HG03097 (cell line): ENCODE measurements around the gene NHSL2.

Experiments used
- ATAC-seq: cut with Tn5 transposase; IDR thresholded peaks from one replicate; pipeline ENCODE4 v1.9.1; 2021; ENCODE audit not compliant: unreplicated experiment, low FRiP score

NHSL2 gene

DNA sequence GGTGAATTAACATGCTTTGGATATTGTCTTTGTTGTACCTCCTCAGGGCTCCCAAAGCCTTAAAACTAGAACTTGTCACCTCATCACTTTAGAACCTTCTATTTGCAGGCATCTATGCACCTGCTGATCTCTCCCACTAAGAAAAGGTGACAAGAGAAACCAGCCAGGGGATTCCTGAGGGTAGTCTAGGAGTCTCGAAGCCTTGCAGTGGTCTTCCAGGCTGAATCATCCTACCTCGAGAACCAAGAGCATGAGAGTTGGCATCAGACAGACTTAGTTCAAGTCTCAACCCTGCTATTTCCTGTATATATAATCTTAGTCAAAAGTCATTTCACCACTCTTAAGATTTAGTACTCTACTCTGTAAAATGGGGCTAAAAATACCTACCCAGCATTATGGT is 191.5 kb downstream of the NHSL2 start:
- no peak for ATAC-seq

DNA sequence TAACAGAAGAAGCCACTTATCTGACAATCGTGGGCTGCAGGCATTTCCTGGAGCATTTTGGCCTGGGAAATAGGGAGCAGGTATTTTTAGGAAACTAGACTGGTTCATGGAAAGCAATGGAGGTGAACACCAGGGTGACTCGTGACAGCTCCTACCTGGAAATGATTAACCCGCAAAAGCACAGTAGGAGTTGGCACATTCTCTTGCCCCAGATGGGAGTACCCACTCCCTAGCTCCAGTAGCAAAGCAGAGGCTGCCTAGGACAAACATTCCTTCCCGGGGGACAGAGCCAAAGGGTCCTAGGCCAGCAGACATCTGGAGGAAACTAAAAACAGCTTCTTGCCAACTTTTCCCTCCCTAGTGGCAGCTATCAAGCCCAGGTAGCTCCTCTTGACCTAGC is 192.1 kb downstream of the NHSL2 start:
- no peak for ATAC-seq

DNA sequence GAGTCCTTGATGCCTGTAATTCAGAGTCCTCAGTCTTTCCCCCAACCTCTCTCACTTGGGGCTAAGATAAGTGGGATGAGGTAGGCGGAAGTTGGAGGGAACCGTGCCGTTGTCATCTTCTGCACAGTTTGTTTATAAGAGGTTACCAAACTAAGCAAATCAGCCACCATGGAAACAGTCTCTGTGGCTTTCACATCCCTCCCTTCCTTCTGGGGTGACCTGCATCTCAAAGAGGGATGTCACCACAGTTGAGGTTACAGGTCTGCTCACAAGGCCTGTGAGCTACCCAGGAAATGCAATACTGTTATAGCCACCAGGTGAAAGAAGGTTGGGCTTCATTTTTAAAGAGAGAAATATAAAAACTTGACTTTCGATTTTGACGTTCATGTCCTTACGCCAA is 194.8 kb downstream of the NHSL2 start:
- ATAC-seq = peak; percentile 51

DNA sequence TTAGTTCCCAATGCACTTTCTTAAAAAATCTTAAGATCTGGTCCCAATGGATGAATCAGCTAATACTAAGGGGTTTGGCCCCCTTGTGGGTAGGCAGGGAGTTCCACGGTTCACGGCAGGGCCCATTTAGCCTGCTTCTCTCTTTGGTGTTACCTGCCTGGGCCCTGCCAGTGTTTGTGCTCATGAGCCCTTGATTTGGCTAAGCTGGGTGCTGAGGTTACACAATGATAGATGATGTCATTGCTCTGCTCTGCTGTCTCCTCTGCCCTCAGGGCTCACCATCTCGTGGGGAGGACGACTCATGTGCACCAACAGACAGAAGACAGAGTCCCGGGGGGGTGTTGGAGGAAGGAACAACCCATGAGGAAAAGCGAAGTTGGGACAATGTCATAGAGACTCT is 196.7 kb downstream of the NHSL2 start:
- no peak for ATAC-seq

DNA sequence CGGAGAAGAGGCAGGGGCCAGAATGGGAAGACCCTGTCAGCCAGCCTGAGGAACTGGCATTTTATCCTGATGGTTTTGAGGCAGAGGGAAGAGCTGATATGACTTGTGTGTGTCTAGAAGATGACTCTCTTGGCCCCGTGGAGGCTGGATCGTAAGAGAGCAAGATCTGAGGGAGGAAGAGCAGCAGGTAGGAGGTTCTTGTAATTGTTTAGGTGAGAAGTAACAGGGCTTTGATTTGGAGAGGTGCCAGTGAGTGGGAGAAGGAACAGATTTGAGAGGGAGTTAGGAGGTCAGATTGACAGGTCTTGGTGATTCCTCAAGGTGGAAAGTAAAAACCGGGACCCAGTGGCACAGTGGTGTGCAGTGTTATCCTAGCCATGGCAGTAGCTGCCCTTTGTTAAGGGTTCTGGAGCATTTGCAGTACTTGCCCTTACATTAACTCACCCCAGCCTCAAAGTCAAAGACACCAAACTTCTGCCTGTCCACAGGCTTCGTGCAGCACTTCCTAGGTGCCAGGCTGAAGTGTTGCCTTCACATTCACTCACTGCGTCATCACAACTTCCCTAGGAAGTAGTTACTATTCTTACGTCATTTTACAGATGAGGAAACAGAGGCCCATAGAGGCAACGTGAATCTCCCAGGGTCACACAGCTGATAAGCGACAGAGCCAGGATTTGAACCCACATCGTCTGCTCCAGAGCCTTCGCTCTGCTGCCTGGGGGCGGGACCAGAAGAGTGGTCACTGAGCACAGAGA is 197.4 kb downstream of the NHSL2 start:
- ATAC-seq = no peak

DNA sequence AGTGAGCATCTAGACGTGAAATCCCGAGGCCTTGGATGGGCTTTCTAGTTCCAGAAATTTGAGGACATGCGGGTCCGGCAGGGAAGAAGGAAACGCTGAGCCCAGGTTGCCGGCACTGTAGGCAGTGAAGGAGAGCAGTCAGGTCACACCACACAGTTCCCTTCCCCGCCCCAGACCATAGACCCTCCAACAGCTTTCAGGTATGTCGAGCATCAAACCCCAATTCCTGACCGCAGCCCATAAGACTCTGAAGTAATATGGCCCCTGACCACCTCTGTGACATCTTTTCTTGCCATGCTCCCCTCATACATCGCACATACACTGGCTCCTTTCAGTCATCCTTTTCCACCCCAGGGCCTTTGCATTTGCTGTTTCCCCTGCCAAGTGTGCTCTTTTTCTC is 198.0 kb downstream of the NHSL2 start:
- no peak for ATAC-seq

DNA sequence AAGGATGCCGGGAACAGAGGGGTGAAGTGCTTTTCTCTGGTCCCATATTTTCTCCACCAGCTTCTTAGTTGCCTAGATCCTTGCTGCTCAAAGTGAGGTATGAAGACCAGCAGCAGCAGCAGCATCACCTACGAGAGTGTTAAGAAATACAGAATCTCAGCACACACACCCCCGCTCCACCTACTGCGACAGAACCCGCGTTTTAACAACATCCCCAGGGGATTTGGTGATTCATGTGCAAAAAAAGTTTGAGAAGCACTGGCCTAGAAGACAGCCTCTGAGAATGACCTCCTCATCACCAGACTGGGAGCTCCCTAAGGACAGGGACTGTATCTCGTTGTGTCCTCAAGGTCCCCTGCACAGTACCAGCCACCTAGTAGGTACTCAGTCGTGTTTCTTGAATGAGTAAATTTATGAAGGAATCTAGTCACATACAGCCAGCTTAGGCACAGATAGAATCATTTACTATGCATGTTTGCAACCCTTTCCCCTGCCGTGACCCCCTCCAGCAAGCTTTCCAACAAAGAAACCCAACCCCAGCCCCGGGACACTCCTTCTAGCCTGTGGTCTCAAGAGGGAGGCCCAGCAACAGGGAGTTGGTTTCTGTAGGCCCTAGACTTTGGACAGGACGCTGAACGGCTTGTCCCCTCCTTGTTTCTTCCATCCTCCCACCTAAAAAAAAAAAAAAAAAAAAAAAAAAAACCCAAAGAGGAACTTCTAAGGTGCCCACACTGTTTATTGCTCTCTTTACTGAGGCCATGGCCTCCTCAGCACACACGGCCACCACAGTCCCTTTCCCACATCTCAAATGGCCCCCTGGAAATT is 199.6 kb downstream of the NHSL2 start:
- ATAC-seq = no peak

DNA sequence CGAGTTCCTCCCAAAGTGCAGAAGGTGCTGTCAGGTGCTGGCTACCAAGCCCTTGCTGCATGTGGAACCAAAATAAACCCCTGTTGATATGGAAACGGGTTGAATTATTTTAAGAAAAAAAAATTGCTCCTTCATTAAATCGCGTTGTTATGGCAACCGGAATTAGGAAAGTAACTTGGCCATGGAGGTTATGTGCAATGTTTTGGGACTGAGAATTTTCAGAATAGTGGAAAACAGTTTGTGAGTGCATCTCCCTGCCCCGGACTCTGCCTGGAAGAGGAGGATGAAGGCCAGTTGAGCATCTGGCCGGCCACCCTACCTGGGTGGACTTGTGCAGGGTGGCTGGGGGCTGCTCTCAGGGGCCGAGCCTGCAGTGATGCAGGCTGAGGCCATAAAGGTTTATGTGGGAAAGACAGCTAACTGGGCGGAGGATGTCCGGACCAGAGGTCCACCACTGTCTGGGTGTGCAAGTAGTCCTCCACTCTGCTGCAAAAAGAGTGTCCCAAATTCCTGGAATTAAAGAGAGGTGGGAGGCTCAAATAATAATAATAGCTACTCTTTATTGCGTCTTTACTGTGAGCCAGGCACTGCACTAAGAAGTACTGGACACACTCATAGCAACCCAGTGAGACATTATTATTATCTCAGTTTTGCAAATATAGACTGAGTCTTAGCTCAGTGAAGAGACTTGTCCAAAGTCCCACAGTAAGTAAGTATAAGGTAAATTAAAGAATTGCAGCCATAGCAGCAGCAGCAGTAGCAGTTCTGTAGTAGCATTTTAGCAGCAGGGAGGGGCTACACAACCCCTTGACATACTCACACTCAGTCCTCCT is 200.4 kb downstream of the NHSL2 start:
- no peak for ATAC-seq

DNA sequence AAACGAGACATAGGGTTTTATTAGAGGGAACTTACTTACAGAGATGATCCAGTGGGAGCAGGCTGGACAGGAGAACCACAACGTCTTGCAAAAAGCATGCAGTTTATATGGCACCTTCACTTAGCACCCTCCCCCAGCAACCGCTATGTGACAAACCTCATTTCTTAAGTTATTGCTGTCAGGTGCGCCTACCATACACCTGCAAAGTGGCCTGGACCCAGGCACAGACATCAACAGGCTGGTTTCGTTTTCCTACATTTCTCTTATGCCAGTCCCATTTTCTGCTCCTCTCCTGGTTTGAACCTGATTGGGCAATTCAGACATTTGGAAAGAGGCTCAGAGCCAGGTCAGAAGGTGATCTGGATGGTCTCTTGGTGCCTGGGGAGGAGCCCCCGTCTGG is 202.8 kb downstream of the NHSL2 start:
- no peak for ATAC-seq

DNA sequence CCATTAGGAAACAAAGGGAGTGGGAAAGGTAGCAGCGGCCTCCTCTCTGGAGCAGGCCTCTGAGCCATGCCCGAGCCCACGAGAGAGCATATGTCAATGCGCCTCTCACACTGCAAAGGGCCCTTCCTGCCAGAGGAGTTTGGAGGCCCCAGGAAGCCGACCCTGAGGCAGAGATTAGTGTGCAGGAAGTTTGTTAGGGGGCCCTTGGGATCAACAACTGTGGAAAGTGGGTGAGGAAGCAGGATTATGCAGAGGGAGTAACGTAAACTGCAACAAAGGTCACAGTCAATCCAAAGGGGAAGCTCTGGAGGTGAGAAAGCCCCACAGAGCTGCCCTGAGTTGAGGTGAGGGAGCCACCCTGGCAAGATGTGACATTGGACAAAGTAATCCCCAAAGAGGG is 203.7 kb downstream of the NHSL2 start:
- no peak for ATAC-seq

DNA sequence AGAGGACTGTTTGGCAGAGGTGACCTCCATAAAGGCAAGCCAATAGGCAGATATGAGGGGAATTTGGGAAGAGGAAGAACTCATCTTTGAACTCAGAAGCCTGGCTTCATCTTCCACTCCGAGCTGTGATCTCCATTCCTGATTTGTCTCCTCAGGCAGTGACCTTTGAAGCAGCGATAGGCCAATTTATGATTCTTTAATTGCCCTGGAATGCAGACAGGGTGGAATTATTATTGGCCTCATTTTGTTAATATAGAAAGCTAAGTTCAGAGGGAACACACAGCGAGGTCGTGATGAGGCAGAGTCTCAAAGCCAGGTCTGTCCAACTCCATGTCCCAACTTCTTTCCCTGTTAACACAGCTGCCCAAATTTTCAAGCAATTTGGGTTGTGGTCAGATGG is 204.2 kb downstream of the NHSL2 start:
- no peak for ATAC-seq

DNA sequence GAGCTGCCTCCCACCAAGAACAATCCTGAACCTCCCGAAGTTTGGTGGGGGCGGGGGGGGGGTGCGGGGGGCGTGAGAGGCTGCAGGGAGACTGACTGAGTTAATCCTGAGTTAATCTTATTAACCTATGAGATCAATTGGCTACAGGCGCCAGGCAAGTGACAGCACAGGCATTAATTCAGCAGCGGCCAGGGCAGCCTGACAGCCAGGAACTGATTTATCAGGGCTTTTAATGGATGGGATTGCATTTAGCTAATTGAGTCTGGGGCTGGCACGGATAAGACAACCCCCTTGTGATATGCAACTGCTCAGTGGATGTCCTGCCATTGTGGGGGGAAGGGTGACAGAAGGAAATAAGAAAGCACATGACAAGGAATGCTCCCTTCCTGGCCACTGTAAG is 204.7 kb downstream of the NHSL2 start:
- no peak for ATAC-seq

DNA sequence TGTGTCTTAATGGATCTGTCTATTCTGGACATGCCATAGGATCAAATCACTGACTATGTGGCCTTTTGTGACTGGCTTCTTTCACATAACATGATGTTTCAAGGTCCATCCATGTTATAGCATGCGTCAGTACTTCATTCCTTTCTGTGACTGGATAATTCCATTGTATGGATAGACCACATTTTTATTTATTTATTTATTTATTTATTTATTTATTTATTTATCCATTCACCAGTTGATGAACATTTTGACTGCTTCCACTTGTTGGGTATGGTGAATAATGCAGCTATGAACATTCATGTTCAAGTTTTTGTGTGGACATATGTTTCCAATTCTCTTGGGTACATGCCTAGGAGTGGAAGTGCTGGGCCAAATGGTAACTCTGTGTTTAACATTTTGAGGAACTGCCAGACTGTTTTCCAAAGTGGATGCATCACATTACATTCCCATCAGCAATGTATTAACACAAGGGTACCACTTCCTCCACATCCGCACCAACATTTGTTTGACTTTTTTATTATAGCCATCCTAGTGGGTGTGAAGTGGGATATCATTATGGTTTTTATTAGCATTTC is 207.1 kb downstream of the NHSL2 start:
- no peak for ATAC-seq

DNA sequence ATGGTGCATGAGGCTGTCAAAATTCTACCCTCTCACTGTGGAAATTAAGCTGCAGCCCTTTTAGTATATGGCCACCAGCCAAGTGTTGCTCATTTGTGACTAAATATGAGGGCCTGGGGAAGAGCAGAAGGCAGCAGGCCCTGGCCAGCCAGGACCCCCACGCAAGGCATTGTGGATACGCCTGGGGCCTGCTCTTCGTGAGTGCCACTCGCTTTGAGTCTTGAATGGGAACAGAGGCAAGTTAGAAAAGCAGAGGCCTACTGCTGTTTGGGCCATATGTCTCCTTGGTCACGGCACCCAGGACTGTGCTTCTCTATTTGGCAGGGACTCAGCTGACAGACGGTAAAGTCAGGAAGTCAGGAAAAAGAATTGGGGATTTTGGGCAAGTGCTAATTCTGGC is 210.2 kb downstream of the NHSL2 start:
- ATAC-seq = no peak

DNA sequence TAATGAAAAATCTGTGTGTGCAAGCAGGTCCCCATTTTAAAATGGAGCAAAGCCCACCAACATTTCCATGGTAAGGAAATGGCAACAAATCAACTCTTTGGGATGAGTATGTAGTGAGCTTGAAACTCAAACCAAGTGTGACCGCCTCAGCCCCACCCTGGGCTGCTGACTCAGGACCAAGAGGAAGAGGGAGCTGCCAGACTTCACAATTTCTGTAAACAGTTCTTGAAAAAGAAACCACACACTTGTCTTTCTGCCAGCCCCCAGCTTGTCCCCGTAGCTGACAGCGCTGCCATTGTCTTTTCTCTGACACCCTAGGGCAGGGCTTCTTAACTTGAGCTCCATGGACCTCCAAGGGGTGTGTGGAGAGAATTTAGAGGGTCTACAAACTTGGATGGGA is 210.7 kb downstream of the NHSL2 start:
- no peak for ATAC-seq

DNA sequence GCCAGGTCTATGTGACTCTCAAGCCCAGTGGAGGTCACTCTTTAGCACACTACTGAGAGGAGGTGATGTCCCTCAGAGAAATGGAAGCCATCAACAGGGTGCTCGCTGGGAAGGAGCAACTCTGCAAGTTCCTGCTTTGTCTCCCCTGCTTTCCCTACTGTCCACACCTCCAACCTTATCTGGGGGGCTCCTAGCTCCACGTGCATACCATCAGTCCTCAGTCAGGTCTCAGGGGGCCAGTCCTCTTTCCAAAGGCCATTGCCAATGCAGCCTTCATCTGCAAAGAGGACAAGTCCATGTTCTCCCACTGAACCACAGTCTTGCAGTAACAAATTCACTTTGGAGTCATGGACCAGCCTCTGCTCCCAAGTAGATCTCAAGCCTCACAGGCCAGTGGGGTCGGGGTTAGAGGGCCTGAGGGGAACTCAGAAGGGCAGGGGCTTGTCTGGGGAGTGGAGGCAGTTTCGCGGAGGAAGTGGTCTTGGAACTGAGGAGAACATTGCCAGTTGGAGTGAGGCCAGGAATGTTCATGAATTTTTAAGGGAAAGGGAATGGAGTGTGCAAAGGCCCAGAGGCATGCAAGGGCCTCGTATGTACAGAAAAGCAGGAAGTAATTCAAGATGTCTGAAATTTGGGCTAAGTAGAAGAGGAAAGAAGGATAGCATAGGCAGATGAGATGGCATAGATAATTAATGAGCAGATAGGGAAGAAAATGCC is 212.1 kb downstream of the NHSL2 start:
- ATAC-seq = no peak

DNA sequence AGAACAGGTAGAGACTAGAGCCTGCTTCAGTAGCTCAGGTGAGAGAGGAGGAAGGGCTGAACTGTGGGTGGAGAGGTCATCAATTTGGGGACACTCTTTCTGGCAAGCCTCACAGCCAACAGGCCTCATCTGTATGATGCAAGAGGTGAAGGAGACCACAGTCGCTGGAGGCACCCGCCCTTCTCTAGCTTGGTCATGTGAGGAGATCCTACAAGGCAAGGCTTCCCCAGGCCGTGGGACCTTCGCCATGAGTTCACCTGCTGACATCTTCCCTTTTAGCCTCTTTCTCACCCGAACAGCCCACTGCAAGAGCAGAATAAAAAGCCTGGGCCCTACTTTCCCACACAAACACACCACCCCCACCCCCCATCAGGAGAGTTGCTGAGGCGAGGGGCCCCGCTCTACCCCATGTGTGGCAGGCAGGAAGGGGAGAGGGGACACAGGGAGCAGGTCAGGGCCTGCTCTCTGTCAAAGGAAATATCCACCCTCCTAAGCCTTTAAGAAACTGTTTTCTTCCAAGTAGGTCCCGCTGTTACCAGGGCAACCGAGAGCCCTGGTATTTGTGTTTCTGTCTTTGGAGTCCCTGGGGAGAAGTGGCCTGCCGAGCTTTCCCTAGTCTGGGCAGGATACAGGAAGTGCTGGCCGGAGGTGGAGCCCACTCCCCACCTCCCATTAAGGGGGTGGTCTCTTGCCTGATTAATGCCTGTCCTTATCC is 213.0 kb downstream of the NHSL2 start:
- ATAC-seq = no peak

DNA sequence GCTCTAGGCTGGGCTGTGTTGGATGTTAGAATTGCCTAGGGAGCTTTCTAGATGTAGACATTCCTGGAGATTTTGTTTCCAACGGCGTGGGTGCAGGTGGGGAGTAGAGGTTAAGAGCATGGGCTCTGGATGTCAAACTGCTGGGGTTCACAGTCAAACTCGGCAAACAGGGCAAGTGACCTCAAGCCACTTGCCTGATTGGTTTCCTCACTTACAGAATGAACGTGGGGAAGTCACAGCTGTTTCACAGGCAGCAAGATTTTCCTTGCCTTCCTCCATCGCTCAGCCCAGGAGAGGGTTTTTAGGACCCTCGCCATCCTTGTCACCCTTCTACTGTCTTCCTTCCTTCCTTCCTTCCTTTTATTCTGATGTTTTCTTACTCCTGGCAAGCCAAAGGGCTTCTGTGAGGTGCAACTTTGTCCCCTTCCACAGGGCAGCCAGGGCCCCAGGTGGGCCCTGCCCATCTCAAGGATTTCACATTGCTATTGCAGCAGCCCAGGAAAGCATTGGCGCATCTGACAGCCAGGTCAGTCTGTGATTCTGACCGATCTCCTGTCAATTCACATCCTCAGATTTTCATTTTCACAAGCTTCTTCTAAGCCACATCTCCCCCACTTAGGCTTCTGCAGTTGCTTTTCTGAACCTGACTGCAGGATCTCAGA is 214.0 kb downstream of the NHSL2 start:
- no peak for ATAC-seq
